Cardiac muscle cell (in vitro differentiated cells and primary cell): ENCODE data around the gene TRMT10C. TPM values are rescaled to one million over a fixed set of nuclear protein-coding genes. Genes with fewer than 3 reads are reported as not detected.

Source experiments
- DNase-seq, 2 donors: peaks; one replicate each; pipeline versions ENCODE4 v3.0.0 to v3.0.0-alpha.2; 2010 to 2017; ENCODE audit warnings: low read depth in 1 of 2, low spot score in 1 of 2
- H3K27ac ChIP-seq: fragments of 200-600 bp; sonication (generic); 2 replicates; pipeline ENCODE4 v1.5.1; 2016
- H3K27me3 ChIP-seq: fragments of 200-600 bp; sonication (generic); 2 replicates; pipeline ENCODE4 v1.6.0; 2016; ENCODE audit warnings: control low read depth
- H3K36me3 ChIP-seq: fragments of 200-600 bp; sonication (generic); 2 replicates; pipeline ENCODE4 v1.5.1; 2016; ENCODE audit warnings: control low read depth
- H3K4me1 ChIP-seq: fragments of 200-600 bp; sonication (generic); 2 replicates; pipeline ENCODE4 v1.8.1; 2017; ENCODE audit warnings: low read depth, mild to moderate bottlenecking, mixed run types
- H3K4me3 ChIP-seq: fragments of 200-600 bp; sonication (generic); 2 replicates; pipeline ENCODE4 v1.5.1; 2016; ENCODE audit warnings: mild to moderate bottlenecking
- H3K9me3 ChIP-seq: fragments of 200-600 bp; sonication (generic); 2 replicates; pipeline ENCODE4 v1.5.1; 2017; ENCODE audit warnings: low read depth, mild to moderate bottlenecking, control low read depth
- polyA plus RNA-seq: library from polyadenylated mRNA; unstranded; fragments of >200 nt; fragmentation: Nextera tagmentation; extraction: Ambion mirVana; gene quantifications from 2 replicates; pipeline ENCODE4 v1.2.1, GENCODE V29; 2016
- total RNA-seq: library from RNA; depleted of rRNA; stranded (reverse); fragments of >200 nt; gene quantifications from 2 replicates; pipeline ENCODE4 v1.2.3, GENCODE V29; 2016
- TF ChIP-seq, protein P1 (sequence below): IDR thresholded peaks from 2 replicates; pipeline ENCODE4 v1.5.1; 2012; ENCODE audit warnings: low read depth, mild to moderate bottlenecking, low read length

TRMT10C gene
- total and polyA plus RNA-seq, 2 experiments from 2014 or later = 20.8 to 40.6 TPM

DNA sequence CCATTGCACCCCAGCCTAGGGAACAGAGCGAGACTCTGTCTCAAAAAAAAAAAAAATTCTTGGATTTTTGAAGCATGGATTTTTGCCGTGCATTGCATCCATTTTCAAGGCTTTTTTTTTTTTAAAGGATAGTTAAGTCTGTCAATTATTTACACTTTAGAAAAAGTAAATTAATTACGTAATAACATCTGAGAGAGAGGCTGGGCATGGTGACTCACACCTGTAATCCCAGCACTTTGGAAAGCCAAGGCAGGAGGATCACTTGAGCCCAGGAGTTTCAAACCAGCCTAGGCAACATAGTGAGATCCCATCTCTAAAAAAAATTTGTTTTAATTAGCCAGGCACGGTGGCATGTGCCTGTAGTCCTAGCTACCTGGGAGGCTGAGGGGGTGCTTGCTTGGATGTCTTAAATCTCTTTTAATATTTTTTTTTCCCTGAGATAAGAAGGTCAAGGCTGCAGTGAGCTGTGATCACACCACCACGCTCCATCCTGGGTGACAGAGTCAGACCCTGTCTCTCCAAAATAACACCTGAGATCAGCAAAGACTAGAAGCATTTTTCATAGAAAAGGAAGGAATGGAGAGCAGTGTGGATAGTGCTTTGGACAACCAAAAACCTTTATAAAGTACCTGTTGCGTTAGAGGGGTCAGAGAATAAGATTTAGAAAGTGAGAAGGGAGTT lies 41.8 kb upstream of the TRMT10C start:
- DNase-seq = no peak
- no peaks in the 10 kb centered on the region for H3K9me3 ChIP-seq
- no peak overlapping the region for H3K27ac ChIP-seq
- H3K36me3 ChIP-seq = no peaks in the 10 kb centered on the region
- peaks cover 5% of the 10 kb centered on the region for H3K27me3 ChIP-seq
- H3K4me3 ChIP-seq = no peak overlapping the region
- TF ChIP-seq, protein P1, sequence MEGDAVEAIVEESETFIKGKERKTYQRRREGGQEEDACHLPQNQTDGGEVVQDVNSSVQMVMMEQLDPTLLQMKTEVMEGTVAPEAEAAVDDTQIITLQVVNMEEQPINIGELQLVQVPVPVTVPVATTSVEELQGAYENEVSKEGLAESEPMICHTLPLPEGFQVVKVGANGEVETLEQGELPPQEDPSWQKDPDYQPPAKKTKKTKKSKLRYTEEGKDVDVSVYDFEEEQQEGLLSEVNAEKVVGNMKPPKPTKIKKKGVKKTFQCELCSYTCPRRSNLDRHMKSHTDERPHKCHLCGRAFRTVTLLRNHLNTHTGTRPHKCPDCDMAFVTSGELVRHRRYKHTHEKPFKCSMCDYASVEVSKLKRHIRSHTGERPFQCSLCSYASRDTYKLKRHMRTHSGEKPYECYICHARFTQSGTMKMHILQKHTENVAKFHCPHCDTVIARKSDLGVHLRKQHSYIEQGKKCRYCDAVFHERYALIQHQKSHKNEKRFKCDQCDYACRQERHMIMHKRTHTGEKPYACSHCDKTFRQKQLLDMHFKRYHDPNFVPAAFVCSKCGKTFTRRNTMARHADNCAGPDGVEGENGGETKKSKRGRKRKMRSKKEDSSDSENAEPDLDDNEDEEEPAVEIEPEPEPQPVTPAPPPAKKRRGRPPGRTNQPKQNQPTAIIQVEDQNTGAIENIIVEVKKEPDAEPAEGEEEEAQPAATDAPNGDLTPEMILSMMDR = no peak
- H3K4me1 ChIP-seq = no peaks in the 10 kb centered on the region

DNA sequence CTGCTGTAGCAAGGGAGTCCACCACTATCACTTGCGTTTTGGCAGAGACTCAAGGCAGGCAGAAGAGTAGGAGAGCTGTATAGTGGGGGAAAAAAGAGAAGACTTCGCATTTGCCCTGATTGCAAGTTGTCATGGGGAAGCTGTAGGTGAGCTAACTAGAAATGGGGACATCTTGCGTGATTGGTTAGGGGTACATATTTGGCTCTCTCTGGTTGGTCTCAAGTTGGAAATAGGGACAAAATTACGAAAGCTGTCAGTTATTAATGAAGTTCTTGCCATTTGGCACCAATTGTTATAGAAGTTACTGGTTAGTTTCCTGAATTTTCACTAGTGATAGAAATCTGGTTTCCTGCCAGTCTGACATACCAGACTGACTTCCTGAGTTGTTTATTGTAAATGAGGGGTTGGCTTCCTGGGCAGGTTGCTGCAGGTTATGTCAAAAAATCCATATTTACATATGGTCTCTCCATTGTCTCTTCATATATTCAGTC lies 40.4 kb upstream of the TRMT10C start:
- Histone ChIP-seq H3K4me3 (no peak overlapping the region), H3K27ac (no peak overlapping the region), H3K9me3 (no peaks in the 10 kb centered on the region), H3K36me3 (no peaks in the 10 kb centered on the region), H3K4me1 (no peaks in the 10 kb centered on the region), H3K27me3 (peaks cover 5% of the 10 kb centered on the region)
- no peak for DNase-seq
- TF ChIP-seq, protein P1 = no peak

DNA sequence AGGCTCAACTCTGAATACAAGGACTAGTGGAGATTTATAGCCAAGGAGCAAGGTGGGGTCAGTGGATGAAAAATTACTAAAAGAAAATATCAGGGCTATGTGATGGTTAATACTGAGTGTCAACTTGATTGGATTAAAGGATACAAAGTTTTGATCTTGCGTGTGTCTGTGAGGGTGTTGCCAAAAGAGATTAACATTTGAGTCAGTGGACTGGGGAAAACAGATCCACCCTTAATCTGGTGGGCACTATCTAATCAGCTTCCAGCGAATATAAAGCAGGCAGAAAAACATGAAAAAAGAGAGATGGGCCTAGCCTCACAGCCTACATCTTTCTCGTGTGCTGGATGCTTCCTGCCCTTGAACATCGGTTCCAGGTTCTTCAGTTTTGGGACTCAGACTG lies 34.2 kb upstream of the TRMT10C start:
- Histone ChIP-seq H3K27me3 (no peaks in the 10 kb centered on the region), H3K9me3 (no peaks in the 10 kb centered on the region), H3K27ac (no peak overlapping the region), H3K4me1 (no peaks in the 10 kb centered on the region), H3K4me3 (no peak overlapping the region), H3K36me3 (no peaks in the 10 kb centered on the region)
- TF ChIP-seq, protein P1 = no peak
- no peak for DNase-seq

DNA sequence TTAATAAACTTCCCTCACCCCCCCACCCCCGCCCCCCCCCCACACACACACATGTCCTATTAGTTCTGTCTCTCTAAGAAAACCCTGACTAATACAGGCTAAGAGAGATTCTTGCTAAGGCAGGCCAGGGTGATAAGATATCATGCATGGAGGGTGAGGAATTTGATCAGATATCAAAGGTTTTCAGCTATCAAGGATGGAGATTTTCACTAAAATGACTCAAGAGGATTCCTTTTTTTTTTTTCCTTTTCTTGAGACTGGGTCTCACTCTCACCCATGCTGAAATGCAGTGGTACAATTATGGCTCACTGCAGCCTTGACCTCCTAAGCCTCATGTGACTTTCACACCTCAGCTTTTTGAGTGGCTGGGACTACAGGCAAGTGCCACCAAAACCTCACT lies 33.8 kb upstream of the TRMT10C start:
- H3K4me1 ChIP-seq = no peaks in the 10 kb centered on the region
- no peaks in the 10 kb centered on the region for H3K27me3 ChIP-seq
- no peaks in the 10 kb centered on the region for H3K9me3 ChIP-seq
- DNase-seq = no peak
- no peak overlapping the region for H3K4me3 ChIP-seq
- no peak overlapping the region for H3K27ac ChIP-seq
- TF ChIP-seq, protein P1 = no peak
- no peaks in the 10 kb centered on the region for H3K36me3 ChIP-seq

DNA sequence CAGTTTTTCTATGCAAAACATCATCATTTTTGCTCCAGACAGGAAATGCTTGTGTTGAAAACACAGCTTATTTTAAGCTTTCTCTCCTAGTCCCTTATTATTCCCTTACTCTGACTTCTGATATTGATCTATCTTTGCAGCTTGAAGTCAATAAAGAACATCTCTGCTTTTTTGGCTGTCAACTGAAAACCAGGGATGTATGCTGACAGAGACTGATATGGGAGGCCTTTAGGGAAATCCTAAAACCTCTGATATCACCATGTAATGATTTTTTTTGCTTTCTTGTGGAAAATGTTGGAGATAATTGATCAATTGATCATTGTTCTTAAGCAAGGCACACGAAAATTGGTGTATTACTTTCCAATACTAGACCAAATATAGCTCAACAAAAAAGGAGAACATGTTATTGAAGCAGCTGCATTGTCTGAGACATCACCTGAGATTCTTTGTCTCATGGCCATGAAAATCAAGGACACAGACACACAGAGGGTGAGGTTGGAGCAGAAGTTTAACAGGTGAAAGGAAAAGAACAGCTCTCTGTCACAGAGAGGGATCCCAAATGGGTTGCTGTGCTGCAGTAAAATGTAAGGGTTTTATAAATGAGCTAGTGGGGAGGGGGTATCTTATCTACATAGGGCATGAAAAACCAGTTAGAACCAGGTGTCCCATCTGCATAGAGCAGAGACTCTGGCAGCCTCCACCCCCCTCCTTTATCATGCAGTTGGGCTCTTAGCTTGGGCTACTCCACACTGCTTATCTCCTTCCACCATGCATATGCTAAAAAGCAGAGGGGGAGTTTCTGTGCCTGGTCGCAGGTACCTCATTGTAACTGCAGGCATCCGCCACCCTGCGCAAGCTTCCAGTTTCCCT lies 31.6 kb upstream of the TRMT10C start:
- Histone ChIP-seq H3K4me1 (no peaks in the 10 kb centered on the region), H3K36me3 (no peaks in the 10 kb centered on the region), H3K27ac (no peak overlapping the region), H3K4me3 (no peak overlapping the region), H3K9me3 (no peaks in the 10 kb centered on the region), H3K27me3 (no peaks in the 10 kb centered on the region)
- DNase-seq = no peak
- TF ChIP-seq, protein P1 = no peak
